ENCODE data around the gene RGMB.

- TF ChIP-seq SIN3A (IDR thresholded peaks at IDR 0.05; ENCODE audit: borderline replicate concordance, insufficient read depth, low read length) (no peak), TAF1 (IDR thresholded peaks at IDR 0.05; ENCODE audit: borderline replicate concordance, insufficient read depth, low read length) (no peak)
These were observed 66.3 kb downstream of the RGMB start for GRCh38 chr5:98839469-98840383.
